GM23338 (cell line): ENCODE data around the gene TLNRD1. TPM values are rescaled to one million over a fixed set of nuclear protein-coding genes. Genes with fewer than 3 reads are reported as not detected.

Experiments
- ATAC-seq: fragments of 200-7000 bp; cut with Tn5 transposase; 3 replicates; pipeline ENCODE4 v1.9.1; 2020
- DNase-seq: peaks from one replicate; pipeline ENCODE4 v3.0.0-alpha.2; 2015; ENCODE audit warnings: low spot score
- H2AFZ ChIP-seq: fragments of 200-600 bp; sonication (generic); 2 replicates; pipeline ENCODE4 v1.8.0; 2016; ENCODE audit warnings: antibody characterized with exemption, mild to moderate bottlenecking, moderate library complexity
- H3F3A ChIP-seq: fragments of 200-600 bp; sonication (generic); replicated peaks from 2 replicates; pipeline ENCODE4 v1.8.0; 2017; ENCODE audit warnings: antibody characterized with exemption, mixed run types, low read depth
- H3K27ac ChIP-seq: fragments of 200-600 bp; sonication (generic); 2 replicates; pipeline ENCODE4 v1.6.1; 2016; ENCODE audit warnings: low read depth
- H3K27me3 ChIP-seq: fragments of 200-600 bp; sonication (generic); 2 replicates; pipeline ENCODE4 v1.8.0; 2016; ENCODE audit warnings: mild to moderate bottlenecking, mixed run types, moderate library complexity; ENCODE audit not compliant: insufficient read depth
- H3K36me3 ChIP-seq: fragments of 200-600 bp; sonication (generic); 2 replicates; pipeline ENCODE4 v1.8.0; 2016; ENCODE audit warnings: mild to moderate bottlenecking; ENCODE audit not compliant: insufficient read depth
- H3K4me1 ChIP-seq: fragments of 200-600 bp; sonication (generic); 2 replicates; pipeline ENCODE4 v1.8.0; 2016; ENCODE audit warnings: mild to moderate bottlenecking, moderate library complexity; ENCODE audit not compliant: insufficient read depth
- H3K4me2 ChIP-seq: fragments of 200-600 bp; sonication (generic); 2 replicates; pipeline ENCODE4 v1.7.1; 2017; ENCODE audit warnings: mixed run types
- H3K4me3 ChIP-seq: fragments of 200-600 bp; sonication (generic); 2 replicates; pipeline ENCODE4 v1.6.1; 2016; ENCODE audit warnings: mixed run types
- H3K79me2 ChIP-seq: fragments of 200-600 bp; sonication (generic); replicated peaks from 2 replicates; pipeline ENCODE4 v1.8.0; 2017; ENCODE audit warnings: mild to moderate bottlenecking; ENCODE audit not compliant: insufficient read depth
- H3K9me2 ChIP-seq: fragments of 200-600 bp; sonication (generic); 2 replicates; pipeline ENCODE4 v1.8.0; 2017; ENCODE audit not compliant: insufficient read depth
- H4K20me1 ChIP-seq: fragments of 200-600 bp; sonication (generic); replicated peaks from 2 replicates; pipeline ENCODE4 v1.8.0; 2017; ENCODE audit warnings: mild to moderate bottlenecking; ENCODE audit not compliant: insufficient read depth
- H3K27ac Mint-ChIP-seq: 2 replicates; pipeline ENCODE4 v1.8.0; 2020; ENCODE audit warnings: inconsistent platforms, mild to moderate bottlenecking, moderate library complexity, mixed read lengths
- H3K27me3 Mint-ChIP-seq: 3 replicates; pipeline ENCODE4 v1.8.0; 2022; ENCODE audit warnings: low read depth, mild to moderate bottlenecking, moderate library complexity, mixed read lengths, inconsistent platforms; ENCODE audit not compliant: insufficient read depth, poor library complexity
- H3K36me3 Mint-ChIP-seq: 3 replicates; pipeline ENCODE4 v1.8.0; 2021; ENCODE audit warnings: low read depth, mild to moderate bottlenecking, inconsistent platforms, moderate library complexity, mixed read lengths
- H3K4me1 Mint-ChIP-seq: 3 replicates; pipeline ENCODE4 v1.8.0; 2020; ENCODE audit warnings: mild to moderate bottlenecking, inconsistent platforms, mixed read lengths
- H3K4me3 Mint-ChIP-seq: 3 replicates; pipeline ENCODE4 v1.8.0; 2021; ENCODE audit warnings: moderate library complexity, mild to moderate bottlenecking, inconsistent platforms, mixed read lengths
- H3K9me3 Mint-ChIP-seq: 3 replicates; pipeline ENCODE4 v1.8.0; 2020; ENCODE audit warnings: moderate library complexity, mild to moderate bottlenecking, inconsistent platforms, mixed read lengths
- CREB1 ChIP-seq: fragments of 250-450 bp; sonication (Bioruptor Pico); IDR thresholded peaks from 2 replicates; pipeline ENCODE4 v1.5.0; 2020; ENCODE audit warnings: low read depth, mild to moderate bottlenecking, moderate library complexity
- EZH2 ChIP-seq: fragments of 200-600 bp; sonication (generic); IDR thresholded peaks from one replicate; pipeline ENCODE4 v1.8.0; 2017; ENCODE audit warnings: antibody characterized with exemption, mild to moderate bottlenecking, low read depth; ENCODE audit not compliant: unreplicated experiment
- EZH2phosphoT487 ChIP-seq: fragments of 200-600 bp; sonication (generic); IDR thresholded peaks from one replicate; pipeline ENCODE4 v1.8.1; 2018; ENCODE audit warnings: antibody characterized with exemption; ENCODE audit not compliant: unreplicated experiment
- POLR2AphosphoS5 ChIP-seq: IDR thresholded peaks from 2 replicates; pipeline ENCODE4 v1.6.1; 2016; ENCODE audit warnings: antibody characterized with exemption, low read depth
- ZNF114 ChIP-seq: fragments of 250-450 bp; sonication (Bioruptor Pico); IDR thresholded peaks from 2 replicates; pipeline ENCODE4 v1.5.0; 2020; ENCODE audit warnings: mild to moderate bottlenecking, moderate library complexity
- ZNF331 ChIP-seq: fragments of 250-450 bp; sonication (Bioruptor Pico); IDR thresholded peaks from 2 replicates; pipeline ENCODE4 v1.5.0; 2020; ENCODE audit warnings: low read depth, mild to moderate bottlenecking, moderate library complexity
- polyA plus RNA-seq: library from polyadenylated mRNA; unstranded; fragments of >200 nt; fragmentation: Nextera tagmentation; extraction: Ambion mirVana; gene quantifications from 2 replicates; pipeline ENCODE4 v1.2.1, GENCODE V29; 2016
- total RNA-seq: library from RNA; depleted of rRNA; stranded (reverse); fragments of >200 nt; shearing (Covaris generic); gene quantifications from 2 replicates; pipeline ENCODE4 v1.2.3, GENCODE V29; 2014
- TF ChIP-seq, protein P1 (sequence below): IDR thresholded peaks from 2 replicates; pipeline ENCODE4 v1.6.1; 2016; ENCODE audit warnings: antibody characterized with exemption
- TF ChIP-seq, protein P2 (sequence below), 2 experiments: fragments of 200-600 bp in 1 of 2; sonication (generic) in 1 of 2; conservative IDR thresholded peaks; 2 replicates each; pipeline versions ENCODE4 v1.5.1 to v1.6.1; 2016 to 2017; ENCODE audit warnings: antibody characterized with exemption in 2 of 2, low read depth in 2 of 2, mild to moderate bottlenecking in 2 of 2, moderate library complexity in 1 of 2
- TF ChIP-seq, protein P3 (sequence below): fragments of 250-450 bp; sonication (Bioruptor Pico); IDR thresholded peaks from 2 replicates; pipeline ENCODE4 v1.5.0; 2020; ENCODE audit warnings: mild to moderate bottlenecking, moderate library complexity

Gene TLNRD1
- total and polyA plus RNA-seq, 2 experiments from 2014 or later: 6.7 to 27.3 TPM

DNA sequence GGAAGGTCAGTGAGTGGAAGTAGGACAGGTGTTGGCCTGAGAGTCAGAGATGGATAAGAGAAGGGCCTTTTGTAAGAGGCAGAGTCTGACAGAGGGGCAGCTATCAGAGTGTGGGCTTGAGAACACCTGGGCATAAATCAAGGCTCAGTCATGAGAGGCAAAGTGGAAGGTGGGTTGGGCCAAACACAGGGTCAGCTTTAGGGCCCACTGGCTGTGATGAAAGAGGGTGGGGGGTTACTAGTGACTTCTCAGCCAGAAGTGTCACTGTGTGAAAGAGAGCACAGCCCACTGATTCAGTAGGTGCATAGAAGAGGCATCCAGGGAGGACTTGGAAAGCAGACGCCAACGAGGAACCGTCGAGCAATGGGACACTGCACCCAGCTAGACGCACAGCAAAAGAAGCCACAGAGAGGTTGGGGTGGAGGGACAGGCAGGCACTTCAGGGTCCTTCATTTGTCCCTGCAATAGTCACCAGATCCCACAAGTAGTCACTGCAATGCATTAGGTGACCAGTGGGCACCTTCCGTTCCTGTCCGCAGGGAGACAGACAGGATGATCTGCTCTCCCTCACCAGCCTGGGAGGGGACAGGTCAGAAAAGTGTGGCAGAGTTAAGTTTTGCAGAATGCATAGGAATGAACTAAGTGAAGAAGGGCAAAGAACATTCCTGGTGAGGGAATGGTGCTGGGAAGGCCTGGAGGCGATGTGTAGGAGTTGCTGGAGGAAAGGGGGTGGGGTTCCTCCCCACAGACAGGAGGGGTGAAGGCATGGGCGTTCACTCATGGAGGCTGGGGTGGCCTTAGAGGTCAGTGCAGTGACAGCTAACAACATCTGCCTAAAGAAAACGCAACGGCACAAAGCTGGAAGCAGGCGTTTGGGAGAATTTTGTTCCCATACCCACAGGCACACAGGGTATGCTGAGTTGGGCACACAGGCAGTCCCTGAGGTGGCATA is 47.4 kb upstream of the TLNRD1 start:
- Histone ChIP-seq H3K27ac (no peak overlapping the region), H3K79me2 (no peaks in the 10 kb centered on the region), H3K4me2 (peak overlapping the region; percentile 44; the same call in 1 of the 2 replicates), H3K9me2 (no peaks in the 10 kb centered on the region), H2AFZ (no peak overlapping the region), H3K27me3 (no peaks in the 10 kb centered on the region), H3K4me3 (no peak overlapping the region), H3K4me1 (peaks cover 12% of the 10 kb centered on the region), H3F3A (no peaks in the 10 kb centered on the region), H3K36me3 (peaks cover 3% of the 10 kb centered on the region; the same call in 1 of the 2 replicates), H4K20me1 (no peaks in the 10 kb centered on the region)
- Mint-ChIP-seq H3K36me3 (peaks cover 25% of the 10 kb centered on the region), H3K4me3 (no peak overlapping the region), H3K4me1 (peaks cover 30% of the 10 kb centered on the region), H3K9me3 (no peaks in the 10 kb centered on the region), H3K27me3 (peaks cover 15% of the 10 kb centered on the region), H3K27ac (peak overlapping the region; percentile 82)
- no peak for ATAC-seq
- no peak for DNase-seq
- TF ChIP-seq POLR2AphosphoS5: no peak
- TF ChIP-seq CREB1 (CRISPR knock-in tag): no peak
- TF ChIP-seq, protein P1, sequence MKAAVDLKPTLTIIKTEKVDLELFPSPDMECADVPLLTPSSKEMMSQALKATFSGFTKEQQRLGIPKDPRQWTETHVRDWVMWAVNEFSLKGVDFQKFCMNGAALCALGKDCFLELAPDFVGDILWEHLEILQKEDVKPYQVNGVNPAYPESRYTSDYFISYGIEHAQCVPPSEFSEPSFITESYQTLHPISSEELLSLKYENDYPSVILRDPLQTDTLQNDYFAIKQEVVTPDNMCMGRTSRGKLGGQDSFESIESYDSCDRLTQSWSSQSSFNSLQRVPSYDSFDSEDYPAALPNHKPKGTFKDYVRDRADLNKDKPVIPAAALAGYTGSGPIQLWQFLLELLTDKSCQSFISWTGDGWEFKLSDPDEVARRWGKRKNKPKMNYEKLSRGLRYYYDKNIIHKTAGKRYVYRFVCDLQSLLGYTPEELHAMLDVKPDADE: no peak
- TF ChIP-seq ZNF331 (CRISPR knock-in tag): no peak
- no peak for TF ChIP-seq EZH2phosphoT487
- no peak for TF ChIP-seq ZNF114 (CRISPR knock-in tag)
- TF ChIP-seq EZH2: no peak

DNA sequence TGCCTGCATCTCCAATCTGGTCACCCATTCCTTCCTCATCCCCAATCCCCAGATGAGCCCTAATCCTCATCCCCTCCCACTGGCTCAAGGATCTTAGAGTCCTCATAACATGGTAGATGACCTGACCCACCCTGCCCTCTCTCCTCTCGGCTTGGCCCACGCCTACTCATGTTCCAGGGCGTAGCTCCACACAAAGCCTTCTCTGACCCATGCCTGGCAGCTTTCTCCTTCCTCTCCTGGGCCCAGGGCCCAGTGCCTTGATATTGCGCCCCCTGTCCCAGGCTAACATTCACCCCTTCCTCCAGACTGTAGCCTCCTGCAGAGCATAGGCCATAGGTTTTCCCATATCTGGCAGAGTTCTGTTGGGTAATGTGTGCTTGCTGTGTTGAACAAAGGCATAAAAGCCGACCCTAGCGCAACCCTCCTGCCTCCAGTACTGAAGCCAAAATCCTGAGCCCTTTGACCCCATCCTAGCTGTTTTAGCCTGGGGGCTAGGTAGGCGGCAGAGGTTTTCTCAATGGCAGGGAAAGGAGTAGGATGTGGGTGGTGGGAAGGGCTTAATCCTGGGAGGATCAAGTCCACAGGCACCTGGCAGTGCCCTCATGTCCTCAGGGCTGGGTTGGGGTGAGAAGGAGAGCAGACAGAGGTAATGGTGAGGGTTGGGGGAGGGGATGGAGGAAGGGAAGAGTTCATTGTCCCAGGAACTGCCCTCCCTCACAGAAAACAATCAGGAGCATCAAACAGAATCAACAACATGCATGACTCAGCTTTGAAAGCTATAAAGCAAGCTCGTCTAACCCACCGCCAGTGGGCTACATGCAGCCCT is 46.6 kb upstream of the TLNRD1 start:
- H4K20me1 ChIP-seq: no peaks in the 10 kb centered on the region
- H3K79me2 ChIP-seq: no peaks in the 10 kb centered on the region
- H3K36me3 ChIP-seq: peaks cover 3% of the 10 kb centered on the region; the same call in 1 of the 2 replicates
- peak overlapping the region; percentile 78; the same call in 1 of the 2 replicates for H3K27ac ChIP-seq
- no peaks in the 10 kb centered on the region for H3F3A ChIP-seq
- ATAC-seq: peak; percentile 81
- peaks cover 30% of the 10 kb centered on the region for H3K4me1 Mint-ChIP-seq
- peak overlapping the region; percentile 44 for H3K4me2 ChIP-seq
- H2AFZ ChIP-seq: no peak overlapping the region
- TF ChIP-seq, protein P2, sequence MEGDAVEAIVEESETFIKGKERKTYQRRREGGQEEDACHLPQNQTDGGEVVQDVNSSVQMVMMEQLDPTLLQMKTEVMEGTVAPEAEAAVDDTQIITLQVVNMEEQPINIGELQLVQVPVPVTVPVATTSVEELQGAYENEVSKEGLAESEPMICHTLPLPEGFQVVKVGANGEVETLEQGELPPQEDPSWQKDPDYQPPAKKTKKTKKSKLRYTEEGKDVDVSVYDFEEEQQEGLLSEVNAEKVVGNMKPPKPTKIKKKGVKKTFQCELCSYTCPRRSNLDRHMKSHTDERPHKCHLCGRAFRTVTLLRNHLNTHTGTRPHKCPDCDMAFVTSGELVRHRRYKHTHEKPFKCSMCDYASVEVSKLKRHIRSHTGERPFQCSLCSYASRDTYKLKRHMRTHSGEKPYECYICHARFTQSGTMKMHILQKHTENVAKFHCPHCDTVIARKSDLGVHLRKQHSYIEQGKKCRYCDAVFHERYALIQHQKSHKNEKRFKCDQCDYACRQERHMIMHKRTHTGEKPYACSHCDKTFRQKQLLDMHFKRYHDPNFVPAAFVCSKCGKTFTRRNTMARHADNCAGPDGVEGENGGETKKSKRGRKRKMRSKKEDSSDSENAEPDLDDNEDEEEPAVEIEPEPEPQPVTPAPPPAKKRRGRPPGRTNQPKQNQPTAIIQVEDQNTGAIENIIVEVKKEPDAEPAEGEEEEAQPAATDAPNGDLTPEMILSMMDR (conservative IDR thresholded peaks at IDR 0.05; ENCODE audit: low read depth in 2 of 2): peak; percentile 15 to 23; a peak in 1 of 4 replicates
- TF ChIP-seq, protein P3, sequence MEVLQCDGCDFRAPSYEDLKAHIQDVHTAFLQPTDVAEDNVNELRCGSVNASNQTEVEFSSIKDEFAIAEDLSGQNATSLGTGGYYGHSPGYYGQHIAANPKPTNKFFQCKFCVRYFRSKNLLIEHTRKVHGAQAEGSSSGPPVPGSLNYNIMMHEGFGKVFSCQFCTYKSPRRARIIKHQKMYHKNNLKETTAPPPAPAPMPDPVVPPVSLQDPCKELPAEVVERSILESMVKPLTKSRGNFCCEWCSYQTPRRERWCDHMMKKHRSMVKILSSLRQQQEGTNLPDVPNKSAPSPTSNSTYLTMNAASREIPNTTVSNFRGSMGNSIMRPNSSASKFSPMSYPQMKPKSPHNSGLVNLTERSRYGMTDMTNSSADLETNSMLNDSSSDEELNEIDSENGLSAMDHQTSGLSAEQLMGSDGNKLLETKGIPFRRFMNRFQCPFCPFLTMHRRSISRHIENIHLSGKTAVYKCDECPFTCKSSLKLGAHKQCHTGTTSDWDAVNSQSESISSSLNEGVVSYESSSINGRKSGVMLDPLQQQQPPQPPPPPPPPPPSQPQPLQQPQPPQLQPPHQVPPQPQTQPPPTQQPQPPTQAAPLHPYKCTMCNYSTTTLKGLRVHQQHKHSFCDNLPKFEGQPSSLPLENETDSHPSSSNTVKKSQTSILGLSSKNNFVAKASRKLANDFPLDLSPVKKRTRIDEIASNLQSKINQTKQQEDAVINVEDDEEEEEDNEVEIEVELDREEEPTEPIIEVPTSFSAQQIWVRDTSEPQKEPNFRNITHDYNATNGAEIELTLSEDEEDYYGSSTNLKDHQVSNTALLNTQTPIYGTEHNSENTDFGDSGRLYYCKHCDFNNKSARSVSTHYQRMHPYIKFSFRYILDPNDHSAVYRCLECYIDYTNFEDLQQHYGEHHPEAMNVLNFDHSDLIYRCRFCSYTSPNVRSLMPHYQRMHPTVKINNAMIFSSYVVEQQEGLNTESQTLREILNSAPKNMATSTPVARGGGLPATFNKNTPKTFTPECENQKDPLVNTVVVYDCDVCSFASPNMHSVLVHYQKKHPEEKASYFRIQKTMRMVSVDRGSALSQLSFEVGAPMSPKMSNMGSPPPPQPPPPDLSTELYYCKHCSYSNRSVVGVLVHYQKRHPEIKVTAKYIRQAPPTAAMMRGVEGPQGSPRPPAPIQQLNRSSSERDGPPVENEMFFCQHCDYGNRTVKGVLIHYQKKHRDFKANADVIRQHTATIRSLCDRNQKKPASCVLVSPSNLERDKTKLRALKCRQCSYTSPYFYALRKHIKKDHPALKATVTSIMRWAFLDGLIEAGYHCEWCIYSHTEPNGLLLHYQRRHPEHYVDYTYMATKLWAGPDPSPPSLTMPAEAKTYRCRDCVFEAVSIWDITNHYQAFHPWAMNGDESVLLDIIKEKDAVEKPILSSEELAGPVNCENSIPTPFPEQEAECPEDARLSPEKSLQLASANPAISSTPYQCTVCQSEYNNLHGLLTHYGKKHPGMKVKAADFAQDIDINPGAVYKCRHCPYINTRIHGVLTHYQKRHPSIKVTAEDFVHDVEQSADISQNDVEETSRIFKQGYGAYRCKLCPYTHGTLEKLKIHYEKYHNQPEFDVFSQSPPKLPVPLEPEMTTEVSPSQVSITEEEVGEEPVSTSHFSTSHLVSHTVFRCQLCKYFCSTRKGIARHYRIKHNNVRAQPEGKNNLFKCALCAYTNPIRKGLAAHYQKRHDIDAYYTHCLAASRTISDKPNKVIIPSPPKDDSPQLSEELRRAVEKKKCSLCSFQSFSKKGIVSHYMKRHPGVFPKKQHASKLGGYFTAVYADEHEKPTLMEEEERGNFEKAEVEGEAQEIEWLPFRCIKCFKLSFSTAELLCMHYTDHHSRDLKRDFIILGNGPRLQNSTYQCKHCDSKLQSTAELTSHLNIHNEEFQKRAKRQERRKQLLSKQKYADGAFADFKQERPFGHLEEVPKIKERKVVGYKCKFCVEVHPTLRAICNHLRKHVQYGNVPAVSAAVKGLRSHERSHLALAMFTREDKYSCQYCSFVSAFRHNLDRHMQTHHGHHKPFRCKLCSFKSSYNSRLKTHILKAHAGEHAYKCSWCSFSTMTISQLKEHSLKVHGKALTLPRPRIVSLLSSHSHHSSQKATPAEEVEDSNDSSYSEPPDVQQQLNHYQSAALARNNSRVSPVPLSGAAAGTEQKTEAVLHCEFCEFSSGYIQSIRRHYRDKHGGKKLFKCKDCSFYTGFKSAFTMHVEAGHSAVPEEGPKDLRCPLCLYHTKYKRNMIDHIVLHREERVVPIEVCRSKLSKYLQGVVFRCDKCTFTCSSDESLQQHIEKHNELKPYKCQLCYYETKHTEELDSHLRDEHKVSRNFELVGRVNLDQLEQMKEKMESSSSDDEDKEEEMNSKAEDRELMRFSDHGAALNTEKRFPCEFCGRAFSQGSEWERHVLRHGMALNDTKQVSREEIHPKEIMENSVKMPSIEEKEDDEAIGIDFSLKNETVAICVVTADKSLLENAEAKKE: no peak
- no peaks in the 10 kb centered on the region for H3K9me2 ChIP-seq
- H3K4me3 ChIP-seq: no peak overlapping the region
- H3K4me3 Mint-ChIP-seq: no peak overlapping the region
- peaks cover 31% of the 10 kb centered on the region for H3K36me3 Mint-ChIP-seq
- H3K27me3 Mint-ChIP-seq: peaks cover 15% of the 10 kb centered on the region
- no peaks in the 10 kb centered on the region for H3K27me3 ChIP-seq
- H3K27ac Mint-ChIP-seq: peak overlapping the region; percentile 78
- peaks cover 12% of the 10 kb centered on the region for H3K4me1 ChIP-seq
- H3K9me3 Mint-ChIP-seq: no peaks in the 10 kb centered on the region
- DNase-seq: peak; percentile 72
